SK-N-SH treated with all-trans-retinoic acid at 6 μM for 48 hours (cell line): ENCODE results near the gene SHCBP1L.
"Not testable (repeated sequence)": the region's sequence is repeated elsewhere in the genome, so short reads cannot be mapped to it uniquely, and the experiment has no call there.

Experiments used
- ATAC-seq: fragments of 200-7000 bp; cut with Tn5 transposase; 3 replicates; pipeline ENCODE4 v1.9.1; 2020; ENCODE audit warnings: mild to moderate bottlenecking, moderate library complexity
- ARNTL ChIP-seq: fragments of 450-650 bp; formaldehyde crosslinking; IDR thresholded peaks from 2 replicates; pipeline ENCODE4 v1.5.0; 2020; ENCODE audit warnings: low read depth, mild to moderate bottlenecking, moderate library complexity, borderline replicate concordance
- BACH2 ChIP-seq: fragments of 250-450 bp; sonication (Bioruptor Pico); IDR thresholded peaks from 2 replicates; pipeline ENCODE4 v1.9.0; 2021; ENCODE audit warnings: mild to moderate bottlenecking, borderline replicate concordance
- CSDC2 ChIP-seq: fragments of 250-450 bp; sonication (Bioruptor Pico); IDR thresholded peaks from 2 replicates; pipeline ENCODE4 v1.5.0; 2020; ENCODE audit warnings: mild to moderate bottlenecking, moderate library complexity
- ESRRG ChIP-seq: fragments of 250-450 bp; sonication (Bioruptor Pico); IDR thresholded peaks from 2 replicates; pipeline ENCODE4 v1.6.1; 2021; ENCODE audit warnings: mild to moderate bottlenecking
- GLIS3 ChIP-seq: fragments of 250-450 bp; sonication (Bioruptor Pico); IDR thresholded peaks from 2 replicates; pipeline ENCODE4 v1.5.0; 2020; ENCODE audit warnings: mild to moderate bottlenecking, moderate library complexity
- ISL1 ChIP-seq: fragments of 250-450 bp; sonication (Bioruptor Pico); IDR thresholded peaks from 2 replicates; pipeline ENCODE4 v2.1.2; 2022; ENCODE audit warnings: mild to moderate bottlenecking, moderate library complexity
- OSR1 ChIP-seq: fragments of 250-450 bp; sonication (Bioruptor Pico); IDR thresholded peaks from 2 replicates; pipeline ENCODE4 v1.8.0; 2022; ENCODE audit warnings: moderate library complexity, mild to moderate bottlenecking, inconsistent platforms
- PPARA ChIP-seq: fragments of 250-450 bp; sonication (Bioruptor Pico); IDR thresholded peaks from 2 replicates; pipeline ENCODE4 v1.5.0; 2020; ENCODE audit warnings: mild to moderate bottlenecking, borderline replicate concordance
- RARB ChIP-seq: fragments of 250-450 bp; sonication (Bioruptor Pico); IDR thresholded peaks from 2 replicates; pipeline ENCODE4 v1.8.0; 2021; ENCODE audit warnings: mild to moderate bottlenecking, moderate library complexity
- SNAI2 ChIP-seq: fragments of 250-450 bp; sonication (Bioruptor Pico); IDR thresholded peaks from 2 replicates; pipeline ENCODE4 v1.5.0; 2020; ENCODE audit warnings: mild to moderate bottlenecking, moderate library complexity
- TCF4 ChIP-seq: fragments of 250-450 bp; sonication (Bioruptor Pico); IDR thresholded peaks from 2 replicates; pipeline ENCODE4 v1.8.0; 2021; ENCODE audit warnings: mild to moderate bottlenecking, moderate library complexity, borderline replicate concordance
- TOX ChIP-seq: fragments of 250-450 bp; sonication (Bioruptor Pico); IDR thresholded peaks from 2 replicates; pipeline ENCODE4 v1.8.0; 2021; ENCODE audit warnings: mild to moderate bottlenecking, moderate library complexity, borderline replicate concordance
- ZC3H10 ChIP-seq: fragments of 250-450 bp; sonication (Bioruptor Pico); IDR thresholded peaks from 2 replicates; pipeline ENCODE4 v1.5.1; 2021; ENCODE audit warnings: mild to moderate bottlenecking, moderate library complexity
- ZFP3 ChIP-seq: fragments of 250-450 bp; sonication (Bioruptor Pico); IDR thresholded peaks from 2 replicates; pipeline ENCODE4 v1.5.0; 2020; ENCODE audit warnings: mild to moderate bottlenecking, moderate library complexity
- ZFP30 ChIP-seq: fragments of 450-650 bp; formaldehyde crosslinking; IDR thresholded peaks from 2 replicates; pipeline ENCODE4 v1.5.0; 2022; ENCODE audit warnings: mild to moderate bottlenecking, moderate library complexity
- ZNF565 ChIP-seq: fragments of 450-650 bp; formaldehyde crosslinking; conservative IDR thresholded peaks from 2 replicates; pipeline ENCODE4 v1.5.0; 2020; ENCODE audit warnings: low read depth, mild to moderate bottlenecking, moderate library complexity
- ZNF8 ChIP-seq: fragments of 450-650 bp; formaldehyde crosslinking; IDR thresholded peaks from 2 replicates; pipeline ENCODE4 v1.5.0; 2020; ENCODE audit warnings: mild to moderate bottlenecking, moderate library complexity
- TF ChIP-seq, protein P1 (sequence below): fragments of 250-450 bp; sonication (Bioruptor Pico); IDR thresholded peaks from 2 replicates; pipeline ENCODE4 v1.8.0; 2020; ENCODE audit warnings: mild to moderate bottlenecking, moderate library complexity, borderline replicate concordance
- TF ChIP-seq, protein P2 (sequence below): fragments of 250-450 bp; sonication (Bioruptor Pico); IDR thresholded peaks from 2 replicates; pipeline ENCODE4 v1.5.1; 2021; ENCODE audit warnings: mild to moderate bottlenecking, moderate library complexity
- TF ChIP-seq, protein P3 (sequence below): fragments of 250-450 bp; sonication (Bioruptor Pico); IDR thresholded peaks from 2 replicates; pipeline ENCODE4 v1.8.0; 2021; ENCODE audit warnings: low read depth, mild to moderate bottlenecking, moderate library complexity, borderline replicate concordance
- TF ChIP-seq, protein P4 (sequence below): fragments of 250-450 bp; sonication (Bioruptor Pico); IDR thresholded peaks from 2 replicates; pipeline ENCODE4 v1.5.0; 2020; ENCODE audit warnings: mild to moderate bottlenecking, moderate library complexity

The SHCBP1L gene

DNA sequence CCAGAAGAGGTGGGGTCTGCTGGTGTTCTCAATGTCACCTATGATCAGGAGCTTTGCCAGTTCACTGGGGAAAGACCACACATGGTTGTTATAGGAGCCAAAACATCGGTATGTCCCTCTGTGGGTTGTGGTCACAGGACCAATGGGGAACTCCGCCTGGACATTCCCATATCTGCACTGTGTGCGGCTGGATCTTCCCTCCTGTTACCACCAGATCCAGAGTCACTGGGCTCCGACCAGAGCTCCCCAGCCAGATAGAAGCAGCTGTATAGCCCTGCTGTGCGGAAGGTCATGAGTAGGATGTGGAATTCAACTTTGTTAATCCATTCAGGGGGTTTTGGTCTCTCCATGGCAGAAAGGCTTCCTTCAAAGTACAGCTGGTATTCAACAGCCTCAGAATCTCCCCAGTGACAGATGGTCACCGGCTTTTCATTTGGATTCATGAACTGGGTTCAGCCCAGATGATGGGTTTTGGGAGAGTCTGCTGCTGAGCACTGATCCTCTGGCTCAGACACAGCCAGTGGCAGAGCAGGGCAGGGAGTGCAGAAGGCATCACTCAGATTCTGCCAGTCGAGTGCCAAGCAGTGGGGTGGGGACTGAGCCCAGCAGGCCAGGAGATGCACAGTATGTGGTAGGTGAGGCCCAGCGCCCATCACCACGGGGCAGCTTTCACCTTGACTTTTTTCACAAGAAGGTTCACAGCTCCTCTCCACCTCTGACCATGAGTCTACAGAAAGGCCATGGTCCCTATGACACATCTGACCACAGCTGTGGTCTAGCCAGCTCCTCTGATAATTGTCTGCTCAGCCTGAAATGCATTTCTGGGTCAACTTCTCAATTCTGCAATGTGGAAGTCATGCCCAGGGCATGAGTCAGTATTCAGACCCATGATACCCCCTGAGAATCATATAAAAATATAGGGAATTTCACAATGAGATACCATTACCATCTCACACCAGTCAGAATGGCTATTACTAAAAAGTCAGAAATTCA is 2.9 kb upstream of the SHCBP1L start:
- ATAC-seq = peak; percentile 74
- no peak for TF ChIP-seq ZNF8
- TF ChIP-seq RARB (CRISPR knock-in tag) = no peak
- TF ChIP-seq GLIS3 (CRISPR knock-in tag) = no peak
- TF ChIP-seq PPARA (CRISPR knock-in tag) = no peak
- TF ChIP-seq ZC3H10 (CRISPR knock-in tag) = no peak
- TF ChIP-seq, protein P1, sequence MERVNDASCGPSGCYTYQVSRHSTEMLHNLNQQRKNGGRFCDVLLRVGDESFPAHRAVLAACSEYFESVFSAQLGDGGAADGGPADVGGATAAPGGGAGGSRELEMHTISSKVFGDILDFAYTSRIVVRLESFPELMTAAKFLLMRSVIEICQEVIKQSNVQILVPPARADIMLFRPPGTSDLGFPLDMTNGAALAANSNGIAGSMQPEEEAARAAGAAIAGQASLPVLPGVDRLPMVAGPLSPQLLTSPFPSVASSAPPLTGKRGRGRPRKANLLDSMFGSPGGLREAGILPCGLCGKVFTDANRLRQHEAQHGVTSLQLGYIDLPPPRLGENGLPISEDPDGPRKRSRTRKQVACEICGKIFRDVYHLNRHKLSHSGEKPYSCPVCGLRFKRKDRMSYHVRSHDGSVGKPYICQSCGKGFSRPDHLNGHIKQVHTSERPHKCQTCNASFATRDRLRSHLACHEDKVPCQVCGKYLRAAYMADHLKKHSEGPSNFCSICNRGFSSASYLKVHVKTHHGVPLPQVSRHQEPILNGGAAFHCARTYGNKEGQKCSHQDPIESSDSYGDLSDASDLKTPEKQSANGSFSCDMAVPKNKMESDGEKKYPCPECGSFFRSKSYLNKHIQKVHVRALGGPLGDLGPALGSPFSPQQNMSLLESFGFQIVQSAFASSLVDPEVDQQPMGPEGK = no peak
- no peak for TF ChIP-seq ZNF565
- no peak for TF ChIP-seq CSDC2 (CRISPR knock-in tag)
- no peak for TF ChIP-seq SNAI2 (CRISPR knock-in tag)
- TF ChIP-seq, protein P2, sequence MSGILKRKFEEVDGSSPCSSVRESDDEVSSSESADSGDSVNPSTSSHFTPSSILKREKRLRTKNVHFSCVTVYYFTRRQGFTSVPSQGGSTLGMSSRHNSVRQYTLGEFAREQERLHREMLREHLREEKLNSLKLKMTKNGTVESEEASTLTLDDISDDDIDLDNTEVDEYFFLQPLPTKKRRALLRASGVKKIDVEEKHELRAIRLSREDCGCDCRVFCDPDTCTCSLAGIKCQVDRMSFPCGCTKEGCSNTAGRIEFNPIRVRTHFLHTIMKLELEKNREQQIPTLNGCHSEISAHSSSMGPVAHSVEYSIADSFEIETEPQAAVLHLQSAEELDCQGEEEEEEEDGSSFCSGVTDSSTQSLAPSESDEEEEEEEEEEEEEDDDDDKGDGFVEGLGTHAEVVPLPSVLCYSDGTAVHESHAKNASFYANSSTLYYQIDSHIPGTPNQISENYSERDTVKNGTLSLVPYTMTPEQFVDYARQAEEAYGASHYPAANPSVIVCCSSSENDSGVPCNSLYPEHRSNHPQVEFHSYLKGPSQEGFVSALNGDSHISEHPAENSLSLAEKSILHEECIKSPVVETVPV = no peak
- no peak for TF ChIP-seq ARNTL (CRISPR knock-in tag)
- TF ChIP-seq, protein P3, sequence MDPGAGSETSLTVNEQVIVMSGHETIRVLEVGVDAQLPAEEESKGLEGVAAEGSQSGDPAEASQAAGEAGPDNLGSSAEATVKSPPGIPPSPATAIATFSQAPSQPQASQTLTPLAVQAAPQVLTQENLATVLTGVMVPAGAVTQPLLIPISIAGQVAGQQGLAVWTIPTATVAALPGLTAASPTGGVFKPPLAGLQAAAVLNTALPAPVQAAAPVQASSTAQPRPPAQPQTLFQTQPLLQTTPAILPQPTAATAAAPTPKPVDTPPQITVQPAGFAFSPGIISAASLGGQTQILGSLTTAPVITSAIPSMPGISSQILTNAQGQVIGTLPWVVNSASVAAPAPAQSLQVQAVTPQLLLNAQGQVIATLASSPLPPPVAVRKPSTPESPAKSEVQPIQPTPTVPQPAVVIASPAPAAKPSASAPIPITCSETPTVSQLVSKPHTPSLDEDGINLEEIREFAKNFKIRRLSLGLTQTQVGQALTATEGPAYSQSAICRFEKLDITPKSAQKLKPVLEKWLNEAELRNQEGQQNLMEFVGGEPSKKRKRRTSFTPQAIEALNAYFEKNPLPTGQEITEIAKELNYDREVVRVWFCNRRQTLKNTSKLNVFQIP = no peak
- TF ChIP-seq ZFP30 (CRISPR knock-in tag) = no peak
- no peak for TF ChIP-seq ZFP3
- TF ChIP-seq ISL1 (CRISPR knock-in tag) = no peak
- no peak for TF ChIP-seq BACH2 (CRISPR knock-in tag)
- no peak for TF ChIP-seq ESRRG (CRISPR knock-in tag)
- no peak for TF ChIP-seq TCF4 (CRISPR knock-in tag)

DNA sequence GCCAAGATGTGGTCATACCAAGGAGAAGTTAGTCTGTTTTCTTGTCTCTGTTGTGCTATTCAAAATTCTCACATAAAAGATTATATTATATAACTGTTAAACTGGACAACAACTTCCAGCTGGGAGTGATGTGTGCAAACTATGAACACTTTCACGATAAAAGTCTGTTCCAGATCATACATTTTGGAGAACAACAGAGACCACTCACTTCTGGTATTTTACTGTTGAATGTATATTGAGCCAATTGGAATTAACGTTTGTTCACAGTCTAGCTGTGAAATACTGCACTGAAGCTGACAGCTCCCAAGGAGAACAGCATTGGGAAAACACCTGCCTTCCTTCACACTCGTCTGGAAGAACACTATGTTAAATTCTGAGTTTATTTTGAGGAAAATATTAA is 860 bp upstream of the SHCBP1L start:
- no peak for TF ChIP-seq ISL1 (CRISPR knock-in tag)
- TF ChIP-seq, protein P2 = no peak
- no peak for TF ChIP-seq RARB (CRISPR knock-in tag)
- no peak for TF ChIP-seq OSR1 (CRISPR knock-in tag)
- no peak for TF ChIP-seq BACH2 (CRISPR knock-in tag)
- no peak for TF ChIP-seq ZFP3
- no peak for TF ChIP-seq SNAI2 (CRISPR knock-in tag)
- TF ChIP-seq ZFP30 (CRISPR knock-in tag) = no peak
- TF ChIP-seq ESRRG (CRISPR knock-in tag) = no peak
- TF ChIP-seq, protein P4, sequence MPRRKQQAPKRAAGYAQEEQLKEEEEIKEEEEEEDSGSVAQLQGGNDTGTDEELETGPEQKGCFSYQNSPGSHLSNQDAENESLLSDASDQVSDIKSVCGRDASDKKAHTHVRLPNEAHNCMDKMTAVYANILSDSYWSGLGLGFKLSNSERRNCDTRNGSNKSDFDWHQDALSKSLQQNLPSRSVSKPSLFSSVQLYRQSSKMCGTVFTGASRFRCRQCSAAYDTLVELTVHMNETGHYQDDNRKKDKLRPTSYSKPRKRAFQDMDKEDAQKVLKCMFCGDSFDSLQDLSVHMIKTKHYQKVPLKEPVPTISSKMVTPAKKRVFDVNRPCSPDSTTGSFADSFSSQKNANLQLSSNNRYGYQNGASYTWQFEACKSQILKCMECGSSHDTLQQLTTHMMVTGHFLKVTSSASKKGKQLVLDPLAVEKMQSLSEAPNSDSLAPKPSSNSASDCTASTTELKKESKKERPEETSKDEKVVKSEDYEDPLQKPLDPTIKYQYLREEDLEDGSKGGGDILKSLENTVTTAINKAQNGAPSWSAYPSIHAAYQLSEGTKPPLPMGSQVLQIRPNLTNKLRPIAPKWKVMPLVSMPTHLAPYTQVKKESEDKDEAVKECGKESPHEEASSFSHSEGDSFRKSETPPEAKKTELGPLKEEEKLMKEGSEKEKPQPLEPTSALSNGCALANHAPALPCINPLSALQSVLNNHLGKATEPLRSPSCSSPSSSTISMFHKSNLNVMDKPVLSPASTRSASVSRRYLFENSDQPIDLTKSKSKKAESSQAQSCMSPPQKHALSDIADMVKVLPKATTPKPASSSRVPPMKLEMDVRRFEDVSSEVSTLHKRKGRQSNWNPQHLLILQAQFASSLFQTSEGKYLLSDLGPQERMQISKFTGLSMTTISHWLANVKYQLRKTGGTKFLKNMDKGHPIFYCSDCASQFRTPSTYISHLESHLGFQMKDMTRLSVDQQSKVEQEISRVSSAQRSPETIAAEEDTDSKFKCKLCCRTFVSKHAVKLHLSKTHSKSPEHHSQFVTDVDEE (CRISPR knock-in tag) = no peak
- TF ChIP-seq ZC3H10 (CRISPR knock-in tag) = no peak
- TF ChIP-seq CSDC2 (CRISPR knock-in tag) = no peak
- TF ChIP-seq GLIS3 (CRISPR knock-in tag) = no peak
- TF ChIP-seq TOX (CRISPR knock-in tag) = no peak
- no peak for TF ChIP-seq ZNF8
- no peak for TF ChIP-seq PPARA (CRISPR knock-in tag)
- TF ChIP-seq ARNTL (CRISPR knock-in tag) = no peak
- no peak for TF ChIP-seq ZNF565
- no peak for ATAC-seq

DNA sequence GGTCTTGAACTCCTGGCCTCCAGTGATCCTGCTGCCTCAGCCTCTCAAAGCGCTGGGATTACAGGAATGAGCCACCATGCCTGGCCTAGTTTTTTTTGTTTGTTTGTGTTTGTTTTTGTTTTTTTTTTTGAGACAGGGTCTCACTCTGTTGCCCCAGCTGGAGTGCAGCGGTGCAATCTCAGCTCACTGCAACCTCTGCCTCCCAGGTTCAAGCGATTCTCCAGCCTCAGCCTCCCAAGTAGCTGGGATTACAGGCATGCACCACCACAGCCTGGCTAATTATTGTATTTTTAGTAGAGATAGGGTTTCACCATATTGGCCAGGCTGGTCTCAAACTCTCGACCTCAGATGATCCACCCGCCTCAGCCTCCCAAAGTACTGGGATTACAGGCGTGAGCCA is 9.6 kb downstream of the SHCBP1L start:
- ATAC-seq = not testable (repeated sequence)

DNA sequence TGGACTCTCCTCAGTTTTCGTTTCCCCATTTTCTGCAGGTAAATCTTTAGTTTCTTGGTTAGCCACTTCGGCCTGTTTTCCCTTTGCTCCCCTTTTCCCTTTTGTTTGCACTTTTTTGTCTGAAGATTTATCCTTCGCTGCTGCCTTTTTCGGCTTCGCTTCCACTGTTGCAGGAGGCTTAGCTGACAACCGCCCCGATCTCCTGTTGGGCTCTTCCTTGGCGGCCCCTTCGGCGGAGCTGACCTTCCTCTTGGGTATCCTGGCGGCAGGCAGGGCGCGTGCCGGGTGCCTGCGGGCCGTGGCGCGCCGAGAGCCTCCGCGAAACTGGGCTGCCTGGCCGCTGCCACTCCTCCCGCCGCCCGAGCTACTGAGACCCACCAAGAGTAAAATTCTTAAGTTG is 10.8 kb downstream of the SHCBP1L start:
- ATAC-seq = not testable (repeated sequence)
